ENCODE results near the gene PTMA. TPM values are rescaled to one million over a fixed set of nuclear protein-coding genes. Genes with fewer than 3 reads are reported as not detected.

PTMA gene
- total and polyA plus RNA-seq, 9 of the 15 experiments (the other 6 are each of a cell fraction or from before 2014, with no cell fraction given): 429 to 2,322 (median 1,578) TPM

- no peak for TF ChIP-seq ZNF232 (CRISPR knock-in tag; IDR thresholded peaks at IDR 0.05)
- TF ChIP-seq ELF1 (tag; IDR thresholded peaks at IDR 0.05): peak; percentile 36; the same call in 1 of the 2 replicates
- no peak for TF ChIP-seq SIN3B (IDR thresholded peaks at IDR 0.05; ENCODE audit: low read depth)
- TF ChIP-seq TAF9B (IDR thresholded peaks at IDR 0.05; ENCODE audit: partially characterized antibody): peak; percentile 100
- TF ChIP-seq GATA2 (CRISPR knock-in tag; IDR thresholded peaks at IDR 0.05): no peak
- TF ChIP-seq NCOA4 (IDR thresholded peaks at IDR 0.05; ENCODE audit: partially characterized antibody): no peak
- TF ChIP-seq YBX1 (IDR thresholded peaks at IDR 0.05): no peak
- TF ChIP-seq TFAP4 (CRISPR knock-in tag; IDR thresholded peaks at IDR 0.05; ENCODE audit: borderline replicate concordance): no peak; the same call in 1 of the 2 replicates
- TF ChIP-seq ZNF121 (CRISPR knock-in tag; conservative IDR thresholded peaks at IDR 0.05): no peak
- TF ChIP-seq ZFPM2 (CRISPR knock-in tag; IDR thresholded peaks at IDR 0.05): no peak
- TF ChIP-seq HMG20A (CRISPR knock-in tag; conservative IDR thresholded peaks at IDR 0.05): no peak
- TF ChIP-seq ZBTB9 (CRISPR knock-in tag; IDR thresholded peaks at IDR 0.05): no peak
- peak; percentile 52 for TF ChIP-seq POU5F1 (IDR thresholded peaks at IDR 0.05; ENCODE audit: borderline replicate concordance, low read depth, low read length, partially characterized antibody)
- TF ChIP-seq RERE (CRISPR knock-in tag; IDR thresholded peaks at IDR 0.05; ENCODE audit: borderline replicate concordance): no peak
- TF ChIP-seq CHD4 (IDR thresholded peaks at IDR 0.05; ENCODE audit: insufficient read depth, insufficient replicate concordance, low read depth, low read length, poor library complexity, severe bottlenecking): no peak
- no peak for TF ChIP-seq NFATC3 (IDR thresholded peaks at IDR 0.05)
- no peak for TF ChIP-seq DDX20 (tag; IDR thresholded peaks at IDR 0.05; ENCODE audit: low read depth)
- no peak for TF ChIP-seq PRPF4 (IDR thresholded peaks at IDR 0.05; ENCODE audit: insufficient read depth, low read depth, low read length, poor library complexity, severe bottlenecking)
- TF ChIP-seq LEF1 (IDR thresholded peaks at IDR 0.05): no peak
- no peak for TF ChIP-seq ZZZ3 (IDR thresholded peaks at IDR 0.05)
- no peak for TF ChIP-seq RBM15 (IDR thresholded peaks at IDR 0.05; ENCODE audit: insufficient read depth, low read length)
These were observed 1.3 kb upstream of the PTMA start (continued) for GRCh38 chr2:231706731-231707624.

Measured in K562 (cell line).